HG03196 (cell line): ENCODE data around the gene LEFTY1.

Source experiments
- ATAC-seq: cut with Tn5 transposase; IDR thresholded peaks from one replicate; pipeline ENCODE4 v1.9.1; 2021; ENCODE audit not compliant: unreplicated experiment

Gene LEFTY1

DNA sequence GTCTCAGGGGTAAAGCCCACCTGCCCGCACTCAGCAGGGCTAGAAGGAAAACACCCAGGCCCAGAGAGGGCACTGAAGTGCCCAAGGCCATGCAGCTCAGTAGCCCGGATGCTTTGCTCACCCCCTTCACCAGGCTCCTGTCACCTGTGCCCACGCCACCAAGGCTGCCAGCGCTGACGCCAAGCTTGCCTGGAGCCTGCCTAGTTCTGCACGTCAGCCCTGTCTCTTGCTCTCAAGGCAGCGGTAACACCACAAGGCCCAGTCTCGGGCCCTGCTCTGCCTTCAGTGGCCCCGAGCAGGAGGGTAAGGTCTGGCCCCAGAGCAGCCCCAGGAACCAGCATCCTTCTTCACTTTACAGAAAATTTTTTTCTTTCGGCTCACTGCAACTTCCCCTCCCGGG is 14.5 kb downstream of the LEFTY1 start:
- ATAC-seq = no peak

DNA sequence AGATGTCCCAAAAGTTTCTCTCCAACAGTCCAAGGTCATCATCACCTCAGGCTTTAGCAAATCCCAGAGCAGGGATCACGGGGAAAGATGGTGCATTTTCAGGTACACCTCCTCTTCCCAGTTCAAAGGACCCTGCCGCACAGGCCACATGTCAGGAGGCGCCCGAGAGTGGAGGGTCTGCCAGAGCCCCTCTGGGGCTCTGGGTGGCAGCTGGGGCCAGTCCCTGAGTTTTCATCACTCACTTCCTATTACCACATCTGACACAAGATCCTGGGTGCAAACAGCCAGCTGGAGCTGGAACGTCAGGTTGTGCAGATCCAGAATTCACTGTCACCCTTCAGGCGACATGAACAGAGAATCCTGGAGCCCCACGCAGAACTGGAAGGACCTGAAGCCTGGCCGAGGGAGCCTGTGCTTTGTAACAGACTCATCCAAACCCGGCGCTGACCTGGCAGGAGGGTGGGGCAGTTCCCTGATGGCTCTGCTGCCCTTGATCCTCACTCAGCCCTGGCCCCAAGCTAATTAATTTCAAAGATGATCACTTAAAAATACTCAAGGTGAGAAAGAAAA is 15.6 kb downstream of the LEFTY1 start:
- no peak for ATAC-seq

DNA sequence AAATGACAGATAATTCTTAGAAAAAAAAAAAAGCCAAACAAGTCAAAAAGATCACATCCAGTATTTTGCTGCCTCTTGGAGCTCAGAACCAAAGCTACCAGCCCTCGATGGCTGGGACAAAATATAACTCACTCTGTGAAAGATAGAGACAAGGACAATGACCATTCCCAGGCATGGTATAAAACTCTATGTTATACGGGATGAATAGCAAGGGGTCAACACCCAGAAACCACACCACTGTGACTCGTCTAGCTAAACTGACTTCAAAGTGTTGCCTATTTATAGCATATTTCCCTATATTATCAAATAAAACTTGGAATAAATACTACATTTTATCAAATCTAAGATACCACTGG is 16.9 kb downstream of the LEFTY1 start:
- ATAC-seq = no peak

DNA sequence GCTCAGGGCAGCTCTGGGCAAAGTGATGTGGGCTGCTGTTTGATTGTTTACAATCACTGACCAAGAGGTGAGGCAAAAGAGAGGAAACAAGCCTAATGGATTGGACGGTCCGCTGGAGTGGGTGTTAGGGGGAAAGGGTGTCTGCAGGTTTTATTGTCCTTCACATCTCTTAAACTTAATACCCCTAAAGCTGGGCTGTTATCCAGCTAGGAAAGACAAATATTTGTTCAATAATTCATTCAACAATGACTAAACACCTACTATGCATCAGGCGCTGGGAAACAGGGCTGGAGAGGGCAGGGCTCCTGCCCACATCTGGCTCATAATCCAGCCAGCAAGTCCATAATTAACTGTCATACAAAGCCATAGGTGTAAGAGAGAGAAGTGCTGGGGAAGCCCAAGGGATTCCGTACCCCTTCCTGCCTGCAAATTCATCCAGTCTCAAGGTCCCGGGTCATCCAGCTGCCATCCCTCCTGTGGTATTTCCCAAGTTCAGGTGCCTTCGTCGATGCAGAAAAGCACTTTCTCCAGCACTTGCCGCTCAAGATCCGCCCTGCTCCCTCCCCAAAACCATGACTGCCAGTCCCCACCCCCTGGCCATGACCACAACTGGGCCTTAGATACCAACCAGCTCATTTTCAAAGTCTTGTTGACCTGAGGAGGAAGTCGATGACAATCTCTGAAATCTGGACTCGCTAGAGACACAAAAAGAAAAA is 17.4 kb downstream of the LEFTY1 start:
- ATAC-seq = no peak

DNA sequence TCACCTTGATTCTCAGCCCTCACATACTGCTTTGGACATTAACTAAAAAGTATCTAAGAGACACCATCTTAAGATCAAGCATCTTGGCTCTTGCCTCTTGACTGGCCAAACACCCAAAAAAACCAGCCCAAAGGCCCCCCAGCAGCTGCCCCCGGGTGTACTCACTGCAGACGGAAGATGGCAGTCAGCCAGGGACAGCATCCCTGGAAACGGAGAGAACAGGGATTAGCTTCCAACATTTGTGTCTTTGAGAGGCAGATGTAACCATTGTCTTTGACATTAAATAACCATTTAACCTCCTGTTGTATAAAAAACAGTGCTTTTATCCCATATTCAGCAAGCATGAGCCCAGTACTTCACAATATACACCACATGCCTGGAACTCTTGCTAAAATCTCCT is 18.0 kb downstream of the LEFTY1 start:
- ATAC-seq = no peak

DNA sequence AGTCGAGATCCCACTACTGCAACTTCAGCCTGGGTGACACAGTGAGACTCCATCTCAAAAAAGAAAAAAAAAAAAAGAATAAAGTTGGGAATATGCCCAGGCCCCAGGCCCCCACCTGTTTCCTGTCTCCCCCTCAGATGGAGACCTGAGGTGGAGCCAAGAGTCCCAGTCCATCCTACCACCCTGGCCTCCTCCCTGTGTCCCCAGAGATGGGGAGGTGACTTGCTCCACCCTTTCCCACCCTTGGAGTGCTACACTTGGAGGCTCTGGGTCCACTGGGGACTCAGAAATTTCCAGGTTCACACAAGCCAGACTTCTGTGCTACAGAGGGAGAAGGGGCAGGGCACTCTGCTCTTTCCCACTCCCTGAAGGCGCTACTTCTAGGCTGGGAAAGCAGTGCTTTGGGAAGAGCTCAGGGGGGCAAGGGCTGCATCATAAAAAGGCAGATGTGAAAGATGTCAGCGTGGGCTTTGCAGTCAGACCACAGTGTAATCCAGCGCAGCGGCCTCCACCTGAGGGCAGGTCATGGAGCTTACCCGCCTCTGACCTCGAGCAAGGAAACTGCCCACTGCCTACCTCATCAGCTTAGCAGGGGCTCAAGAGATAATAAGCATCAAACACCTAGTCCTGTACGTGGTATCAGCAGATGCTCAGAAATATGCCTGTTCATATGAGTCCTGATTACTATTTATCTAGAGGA is 20.2 kb downstream of the LEFTY1 start:
- no peak for ATAC-seq

DNA sequence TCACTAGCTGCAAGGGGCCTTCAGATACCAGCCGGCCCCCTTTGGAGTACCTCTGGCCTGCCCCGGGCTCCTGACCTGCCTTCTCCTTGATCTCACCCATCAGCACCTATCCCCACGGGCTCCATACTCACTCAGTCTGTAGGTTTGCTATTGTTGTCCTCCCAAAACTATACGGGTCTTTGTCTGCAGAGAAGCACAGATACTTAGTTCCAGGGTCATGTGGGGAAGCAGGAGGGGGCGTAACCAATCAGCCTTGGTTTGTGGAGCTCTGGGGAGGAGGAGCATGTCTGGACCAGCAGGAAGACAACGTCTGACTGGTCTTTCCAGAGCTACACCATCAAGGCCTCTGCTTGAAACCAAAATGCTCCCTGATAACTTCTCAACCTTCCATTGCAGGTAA is 22.0 kb downstream of the LEFTY1 start:
- no peak for ATAC-seq

DNA sequence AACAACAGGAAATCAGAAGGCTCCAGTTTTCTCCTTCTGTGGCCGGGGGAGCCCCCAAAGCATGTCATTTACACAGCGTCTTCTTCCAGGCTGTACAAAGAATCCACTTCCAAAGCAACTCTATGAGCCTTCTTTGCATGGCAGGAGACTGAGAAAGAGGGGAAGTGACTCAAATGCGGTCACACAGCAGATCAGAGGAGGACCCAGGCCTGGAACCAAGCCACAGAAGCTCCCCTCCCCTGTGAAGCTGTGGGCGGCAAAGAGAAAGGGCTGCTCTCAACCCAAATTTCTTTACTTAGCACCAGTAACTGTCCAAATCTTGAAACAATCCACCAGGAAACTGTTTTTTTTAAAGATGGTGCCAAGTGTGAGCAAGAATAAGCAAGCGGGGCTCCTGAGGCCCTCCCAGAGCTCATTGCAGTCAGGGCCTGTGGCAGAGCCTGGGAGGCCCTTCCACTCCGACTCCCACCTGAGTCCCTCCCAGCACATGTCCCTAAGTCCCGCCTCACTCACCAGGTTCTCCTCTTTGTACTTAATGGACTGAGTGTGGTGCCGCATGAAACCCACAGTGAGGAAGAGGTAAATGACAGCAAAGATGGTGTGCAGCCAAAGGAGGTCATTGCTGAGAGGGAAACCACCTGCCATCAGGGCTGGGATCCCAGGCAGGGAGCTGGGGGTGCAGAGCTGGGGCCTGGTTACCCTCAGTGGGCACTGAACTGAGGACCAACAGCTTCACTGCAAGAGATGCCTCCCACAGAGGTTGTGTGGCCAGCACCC is 22.7 kb downstream of the LEFTY1 start:
- ATAC-seq = no peak

DNA sequence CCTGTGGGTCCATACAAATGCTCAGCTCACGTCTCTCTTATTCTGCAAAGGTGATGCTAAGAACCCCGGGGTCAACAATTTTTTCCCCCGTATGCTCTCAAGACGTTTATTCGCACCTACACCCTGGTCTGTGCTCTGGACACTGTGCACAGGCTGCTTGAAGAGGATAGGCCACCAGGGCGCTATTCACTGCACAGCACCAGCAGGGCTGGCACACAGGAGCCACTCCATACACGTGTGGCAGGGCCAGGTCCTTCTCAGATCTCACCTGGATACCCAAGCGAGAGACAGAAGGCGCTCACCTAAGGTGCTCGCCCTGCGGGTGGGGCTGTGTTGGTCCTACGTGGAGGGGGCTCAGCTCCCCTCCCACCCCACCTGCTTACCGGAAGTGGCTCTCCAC is 23.4 kb downstream of the LEFTY1 start:
- no peak for ATAC-seq

DNA sequence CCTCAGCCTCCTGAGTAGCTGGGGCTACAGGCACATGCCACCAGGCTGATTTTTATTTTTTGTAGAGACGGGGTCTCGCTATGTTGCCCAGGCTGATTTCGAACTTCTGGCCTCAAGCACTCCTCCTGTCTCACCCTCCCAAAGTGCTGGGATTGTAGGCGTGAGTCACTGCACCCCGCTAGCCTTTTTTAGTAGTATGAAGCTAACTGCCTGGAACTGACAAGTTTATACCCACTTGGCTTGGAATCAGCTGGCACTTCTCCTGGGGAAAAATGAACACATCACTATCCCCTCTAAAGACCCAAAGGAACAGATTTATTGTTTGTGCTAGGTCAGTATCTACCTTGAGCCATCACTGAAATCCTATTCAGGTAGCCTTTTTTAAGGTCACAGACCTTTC is 25.8 kb downstream of the LEFTY1 start:
- no peak for ATAC-seq

DNA sequence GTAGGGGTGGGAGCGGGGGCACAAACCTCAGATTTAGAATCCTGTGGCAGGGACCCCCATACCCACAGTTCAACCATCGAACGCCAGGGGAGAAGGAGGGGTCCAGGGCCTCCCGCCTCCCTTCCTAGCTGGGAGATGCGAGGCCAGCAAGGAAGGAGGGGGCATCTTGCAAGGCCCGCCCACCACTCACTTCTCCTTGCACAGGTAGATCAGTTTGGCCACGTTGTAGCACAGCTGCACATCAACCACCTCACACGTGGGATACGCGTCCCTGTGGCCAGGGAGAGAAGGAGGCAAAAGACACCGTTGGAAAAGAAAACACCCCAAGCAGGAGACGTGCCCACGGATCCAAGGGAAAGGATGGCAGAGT is 26.4 kb downstream of the LEFTY1 start:
- ATAC-seq = no peak

DNA sequence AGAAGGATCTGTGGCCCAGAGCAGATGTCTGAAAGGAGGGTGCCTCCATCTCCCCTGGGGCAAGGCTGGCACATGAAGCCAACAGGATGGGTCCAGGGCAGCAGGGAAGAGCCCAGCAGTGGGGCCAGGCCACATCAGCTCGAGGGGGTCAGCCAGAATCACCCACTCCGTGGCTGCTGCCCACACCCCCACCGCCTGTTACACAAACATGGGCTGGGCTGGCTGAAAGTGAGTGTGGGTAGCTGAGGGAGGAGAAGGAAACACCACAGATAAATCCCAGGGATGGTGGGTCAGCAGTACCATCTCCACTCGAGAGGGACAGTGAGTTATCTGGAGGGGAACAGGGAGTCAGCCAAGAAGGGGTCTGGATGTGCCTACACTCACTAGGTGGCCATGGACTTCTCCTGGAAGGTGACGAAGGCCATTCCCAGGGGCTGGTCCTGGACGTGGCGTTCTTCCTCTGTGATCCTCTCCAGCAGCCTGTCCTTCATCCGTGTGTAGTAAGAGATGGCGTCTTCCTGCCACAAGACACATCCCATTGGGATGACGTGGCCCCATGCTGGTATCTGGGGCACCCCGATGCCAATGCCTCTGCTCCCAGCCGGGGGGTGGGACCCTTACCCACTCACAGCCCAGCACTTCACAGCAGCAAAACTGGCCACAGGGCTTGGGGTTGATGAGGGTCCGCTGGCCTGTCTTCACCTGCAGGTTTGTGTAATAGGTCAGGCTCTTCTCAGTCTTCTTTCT is 26.9 kb downstream of the LEFTY1 start:
- no peak for ATAC-seq

DNA sequence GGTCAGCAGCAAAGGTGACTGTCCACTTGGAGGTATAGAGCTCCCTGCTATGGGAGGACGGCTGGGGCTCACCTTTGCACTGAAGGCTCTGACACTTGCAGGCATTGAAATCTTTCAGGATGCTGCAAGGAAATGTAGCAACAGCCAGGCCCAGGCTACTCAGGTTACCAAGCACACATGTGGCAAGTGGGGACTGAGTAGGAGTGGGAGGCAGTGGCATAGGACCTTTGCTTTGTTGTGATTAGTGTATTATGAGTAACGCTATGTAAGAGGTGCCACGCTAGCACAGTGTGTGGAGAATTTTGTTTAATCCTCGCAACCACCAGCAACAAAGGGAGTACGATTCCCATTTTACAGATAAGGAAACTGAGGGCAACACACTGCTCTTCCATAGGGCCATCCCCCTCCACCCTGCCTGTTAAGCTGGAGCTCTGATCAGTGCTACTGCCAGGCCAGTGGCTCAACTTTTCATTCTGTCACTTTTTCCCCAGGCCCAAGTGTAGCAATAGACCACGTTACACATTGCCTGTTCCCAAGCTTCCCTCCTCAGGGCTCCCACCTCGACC is 28.0 kb downstream of the LEFTY1 start:
- ATAC-seq = no peak

DNA sequence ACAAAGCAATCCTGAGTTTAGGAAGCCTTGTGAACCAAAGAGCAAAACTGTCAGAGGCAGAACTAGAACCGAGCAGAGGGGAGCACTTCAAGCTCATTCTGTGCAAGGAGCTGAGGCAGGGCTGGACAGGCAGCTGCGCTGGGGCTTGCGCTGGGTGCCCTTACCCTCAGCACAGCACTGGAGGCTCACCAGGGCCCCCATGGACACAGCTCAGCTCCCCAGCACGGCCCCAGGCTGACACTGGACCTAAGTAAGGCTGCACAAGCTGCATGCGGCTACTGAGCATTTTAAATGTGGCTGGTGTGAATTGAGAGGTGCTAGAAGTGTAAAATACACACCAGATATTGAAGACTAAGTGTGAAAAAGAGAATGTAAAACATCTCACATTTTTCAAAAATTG is 28.8 kb downstream of the LEFTY1 start:
- ATAC-seq = no peak

DNA sequence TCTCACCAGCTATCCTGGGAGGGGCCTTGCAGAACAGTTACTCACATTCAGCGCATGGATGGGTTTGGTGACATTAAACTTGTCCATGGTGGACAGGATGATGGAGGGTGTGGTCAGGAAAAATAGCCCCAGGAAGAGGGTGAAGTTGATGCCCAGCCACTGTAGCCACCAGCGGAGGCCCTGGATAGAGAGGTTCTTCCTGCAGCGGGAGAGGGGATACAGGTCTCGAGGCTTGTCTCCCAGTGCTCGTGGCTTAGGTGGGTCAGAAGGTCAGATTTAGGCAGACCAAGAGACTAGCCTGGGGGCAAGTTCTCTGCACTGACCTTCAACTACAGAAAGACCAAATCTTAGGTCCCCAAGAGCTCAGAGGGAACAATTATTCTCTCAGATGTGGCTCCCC is 29.8 kb downstream of the LEFTY1 start:
- no peak for ATAC-seq

DNA sequence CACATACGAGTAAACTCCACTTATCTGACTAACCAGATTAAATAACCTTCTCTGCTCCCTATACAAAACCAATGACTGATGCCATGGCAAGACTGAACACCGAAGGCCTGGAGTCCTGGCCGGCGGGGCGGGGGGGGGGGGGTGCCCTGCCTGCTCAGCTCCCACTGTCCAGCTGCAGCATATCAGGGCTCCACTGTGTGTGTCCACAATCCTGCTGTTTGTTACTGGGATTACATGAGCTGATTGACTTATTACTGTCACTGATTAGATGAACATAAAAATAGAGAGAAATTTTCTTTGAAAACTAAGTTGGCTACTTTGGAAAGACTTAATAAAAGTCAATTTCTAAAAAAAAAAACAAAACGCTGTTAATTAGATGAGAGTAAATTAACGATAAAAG is 31.7 kb downstream of the LEFTY1 start:
- no peak for ATAC-seq

DNA sequence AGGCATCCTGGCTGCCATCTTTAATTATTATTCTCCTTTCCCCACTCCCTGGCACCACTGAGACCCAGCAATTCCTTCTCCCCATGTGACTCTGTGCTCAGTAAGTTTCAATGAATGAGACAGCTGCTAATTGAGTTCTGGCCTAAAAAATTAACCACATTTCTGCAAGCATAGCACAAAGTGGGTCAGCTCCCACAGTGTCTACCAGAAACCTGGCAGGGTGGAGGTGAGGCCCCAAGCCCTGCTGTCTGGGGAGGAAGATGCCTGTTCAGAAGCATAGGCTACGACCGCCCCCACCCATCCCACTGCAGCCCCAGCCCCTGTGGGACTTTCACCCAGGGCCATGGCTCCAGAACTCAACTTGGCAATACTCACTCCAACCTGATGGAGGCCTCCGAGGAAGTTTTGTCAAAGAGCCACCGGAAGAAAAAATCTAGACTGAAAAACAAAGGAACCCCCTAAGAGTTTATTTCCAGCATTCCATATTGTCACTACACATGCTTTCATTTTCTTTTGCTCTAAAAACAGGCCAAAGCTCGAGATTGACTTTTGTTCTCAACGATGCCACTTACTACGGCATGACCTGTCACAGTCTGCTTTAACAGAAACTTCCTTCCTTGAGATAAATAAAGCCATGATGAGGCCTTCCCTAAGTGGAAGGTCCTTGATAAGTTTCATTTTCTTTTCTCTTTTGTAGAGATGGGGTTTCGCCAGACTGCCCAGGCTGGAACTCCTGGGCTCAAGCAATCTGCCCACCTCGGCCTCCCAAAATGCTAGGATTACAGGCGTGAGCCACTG is 33.2 kb downstream of the LEFTY1 start:
- no peak for ATAC-seq

DNA sequence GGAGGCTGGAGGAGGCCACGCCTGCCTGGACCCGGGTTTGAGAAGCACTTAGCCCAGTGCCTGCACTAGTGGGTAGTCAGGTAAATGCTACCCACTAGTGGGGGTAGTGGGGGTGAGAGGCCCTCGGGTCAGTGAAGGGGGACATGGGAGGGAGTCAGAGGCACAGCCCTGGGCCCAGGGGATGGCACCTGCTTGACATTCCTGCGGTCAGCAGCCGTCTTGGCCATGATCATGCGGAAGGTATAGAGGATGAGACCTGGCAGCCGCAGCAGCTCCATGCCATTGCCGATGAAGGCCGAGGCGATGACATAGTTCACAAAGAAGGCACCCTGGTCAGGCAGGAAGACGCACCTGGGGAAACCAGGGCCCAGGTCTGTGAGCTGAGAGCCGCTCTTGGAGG is 35.5 kb downstream of the LEFTY1 start:
- no peak for ATAC-seq

DNA sequence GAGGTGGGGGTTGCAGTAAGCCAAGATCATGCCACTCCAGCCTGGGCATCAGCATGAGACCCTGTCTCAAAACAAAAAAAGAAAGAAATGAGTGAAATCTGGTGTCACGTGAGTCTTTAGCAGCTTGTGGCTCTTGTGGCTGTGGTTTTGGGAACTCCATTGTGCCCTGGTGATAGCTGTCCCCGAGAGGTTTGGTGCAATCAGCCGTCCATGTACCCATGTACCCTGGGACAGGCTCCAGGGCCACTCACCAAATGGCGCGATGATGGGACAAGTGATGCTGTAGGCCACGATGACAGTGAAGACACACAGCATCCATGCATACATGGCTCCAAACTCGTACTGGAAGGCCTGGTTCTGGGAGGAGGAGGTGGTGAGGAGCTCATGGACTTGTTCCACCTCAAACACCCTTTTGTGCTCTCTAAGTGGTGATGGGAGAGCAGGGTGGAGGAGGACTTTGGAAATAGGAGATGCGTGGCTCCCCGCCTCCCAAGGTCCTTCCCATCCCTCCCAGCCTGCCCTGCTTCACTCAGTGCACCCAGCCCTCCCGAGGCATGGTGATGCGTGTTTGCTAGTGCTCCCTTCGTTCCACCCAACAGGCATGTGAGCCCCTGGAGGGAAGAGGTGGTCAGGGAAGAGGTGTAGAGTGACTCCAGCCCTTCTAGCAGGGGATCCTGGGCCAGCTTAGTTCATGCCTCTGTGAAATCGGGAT is 36.4 kb downstream of the LEFTY1 start:
- ATAC-seq = no peak
